Right atrium auricular region (tissue), 2 donors: Measurements from ENCODE around the gene CRLF1. TPM values are rescaled to one million over a fixed set of nuclear protein-coding genes. Genes with fewer than 3 reads are reported as not detected.
"Not testable (repeated sequence)": the region's sequence is repeated elsewhere in the genome, so short reads cannot be mapped to it uniquely, and the experiment has no call there.

ENCODE experiments used
- DNase-seq: peaks from one replicate; pipeline ENCODE4 v3.0.0-alpha.2; 2019; ENCODE audit warnings: low spot score
- H3K27ac ChIP-seq, 2 donors: fragments of 200-600 bp; sonication (generic); 1 replicate in 1 of 2; 2 replicates in 1 of 2; pipeline ENCODE4 v1.5.1; 2016 to 2019
- H3K27me3 ChIP-seq, 2 donors: fragments of 200-600 bp; sonication (generic); one replicate each; pipeline versions ENCODE4 v1.5.1 to v1.6.0; 2017 to 2019
- H3K36me3 ChIP-seq: fragments of 200-600 bp; sonication (generic); one replicate; pipeline ENCODE4 v1.5.1; 2016
- H3K4me1 ChIP-seq, 2 donors: fragments of 200-600 bp; sonication (generic); one replicate each; pipeline versions ENCODE4 v1.5.1 to v1.6.0; 2017 to 2019
- H3K4me3 ChIP-seq, 2 donors: fragments of 200-600 bp; sonication (generic); 1 replicate in 1 of 2; 2 replicates in 1 of 2; pipeline ENCODE4 v1.5.1; 2017 to 2019; ENCODE audit warnings: mild to moderate bottlenecking in 1 of 2, moderate library complexity in 1 of 2
- H3K9me3 ChIP-seq, 2 donors: fragments of 200-600 bp; sonication (generic); one replicate each; pipeline ENCODE4 v1.5.1; 2019
- total RNA-seq, 2 donors: library from RNA; depleted of rRNA; stranded (reverse); fragments of >200 nt; gene quantifications; one replicate each; pipeline ENCODE4 v1.1.0, GENCODE V29; 2016
- TF ChIP-seq, protein P1 (sequence below), 2 donors: fragments of 200-600 bp; sonication (generic); IDR thresholded peaks; one replicate each; pipeline ENCODE4 v1.5.1; 2019; ENCODE audit warnings: antibody characterized with exemption in 2 of 2

CRLF1 gene
- total RNA-seq, 2 donors from 2014 or later, result 71.8 to 73.9 TPM

DNA sequence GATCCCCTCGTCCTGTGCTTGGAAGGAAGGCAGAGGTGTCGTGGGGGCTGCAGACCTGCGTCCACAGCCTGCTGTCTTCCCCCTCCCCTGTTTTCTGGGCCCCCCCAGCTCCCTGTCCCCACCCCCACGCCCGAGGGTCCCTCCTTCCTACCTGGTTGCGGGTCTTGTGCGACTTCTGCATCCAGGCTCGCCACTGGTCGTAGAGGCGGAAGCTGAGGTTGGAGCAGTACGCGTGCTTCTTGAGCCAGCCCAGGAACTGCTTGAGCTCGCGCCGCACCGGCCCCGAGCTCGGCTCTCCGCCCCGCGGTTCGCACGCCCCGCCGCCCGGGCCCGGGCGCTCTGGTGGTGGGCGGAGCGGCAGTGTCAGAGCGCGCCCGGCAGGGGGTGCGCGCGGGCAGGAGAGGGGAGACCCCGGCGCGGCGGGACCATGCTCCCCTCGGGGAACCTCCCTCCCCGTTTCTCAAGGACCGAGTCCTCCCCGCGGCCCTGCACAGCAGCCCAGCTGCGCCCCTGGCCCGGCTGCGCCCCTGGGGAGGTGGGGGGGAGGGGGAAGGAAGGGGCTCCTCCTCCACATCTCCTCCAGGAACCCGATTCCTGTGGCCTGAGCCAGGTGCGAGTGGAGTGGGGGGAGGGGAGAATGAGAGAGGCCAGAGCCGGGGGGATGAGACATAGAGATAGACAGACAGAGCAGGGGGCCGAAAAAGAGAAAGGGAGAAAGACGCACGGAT is 12.3 kb downstream of the CRLF1 start:
- peak; percentile 73 for DNase-seq
- H3K4me1 ChIP-seq, result peaks cover 0 to 35% of the 10 kb centered on the region in 2 donors
- H3K4me3 ChIP-seq, result peak overlapping the region; percentile 28 to 44
- H3K27ac ChIP-seq, result peak overlapping the region; percentile 2 to 63
- TF ChIP-seq, protein P1, sequence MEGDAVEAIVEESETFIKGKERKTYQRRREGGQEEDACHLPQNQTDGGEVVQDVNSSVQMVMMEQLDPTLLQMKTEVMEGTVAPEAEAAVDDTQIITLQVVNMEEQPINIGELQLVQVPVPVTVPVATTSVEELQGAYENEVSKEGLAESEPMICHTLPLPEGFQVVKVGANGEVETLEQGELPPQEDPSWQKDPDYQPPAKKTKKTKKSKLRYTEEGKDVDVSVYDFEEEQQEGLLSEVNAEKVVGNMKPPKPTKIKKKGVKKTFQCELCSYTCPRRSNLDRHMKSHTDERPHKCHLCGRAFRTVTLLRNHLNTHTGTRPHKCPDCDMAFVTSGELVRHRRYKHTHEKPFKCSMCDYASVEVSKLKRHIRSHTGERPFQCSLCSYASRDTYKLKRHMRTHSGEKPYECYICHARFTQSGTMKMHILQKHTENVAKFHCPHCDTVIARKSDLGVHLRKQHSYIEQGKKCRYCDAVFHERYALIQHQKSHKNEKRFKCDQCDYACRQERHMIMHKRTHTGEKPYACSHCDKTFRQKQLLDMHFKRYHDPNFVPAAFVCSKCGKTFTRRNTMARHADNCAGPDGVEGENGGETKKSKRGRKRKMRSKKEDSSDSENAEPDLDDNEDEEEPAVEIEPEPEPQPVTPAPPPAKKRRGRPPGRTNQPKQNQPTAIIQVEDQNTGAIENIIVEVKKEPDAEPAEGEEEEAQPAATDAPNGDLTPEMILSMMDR (IDR thresholded peaks at IDR 0.05), result peak; percentile 95 to 98
- no peaks in the 10 kb centered on the region for H3K27me3 ChIP-seq
- peaks cover 10% of the 10 kb centered on the region for H3K36me3 ChIP-seq
- H3K9me3 ChIP-seq, result no peaks in the 10 kb centered on the region

DNA sequence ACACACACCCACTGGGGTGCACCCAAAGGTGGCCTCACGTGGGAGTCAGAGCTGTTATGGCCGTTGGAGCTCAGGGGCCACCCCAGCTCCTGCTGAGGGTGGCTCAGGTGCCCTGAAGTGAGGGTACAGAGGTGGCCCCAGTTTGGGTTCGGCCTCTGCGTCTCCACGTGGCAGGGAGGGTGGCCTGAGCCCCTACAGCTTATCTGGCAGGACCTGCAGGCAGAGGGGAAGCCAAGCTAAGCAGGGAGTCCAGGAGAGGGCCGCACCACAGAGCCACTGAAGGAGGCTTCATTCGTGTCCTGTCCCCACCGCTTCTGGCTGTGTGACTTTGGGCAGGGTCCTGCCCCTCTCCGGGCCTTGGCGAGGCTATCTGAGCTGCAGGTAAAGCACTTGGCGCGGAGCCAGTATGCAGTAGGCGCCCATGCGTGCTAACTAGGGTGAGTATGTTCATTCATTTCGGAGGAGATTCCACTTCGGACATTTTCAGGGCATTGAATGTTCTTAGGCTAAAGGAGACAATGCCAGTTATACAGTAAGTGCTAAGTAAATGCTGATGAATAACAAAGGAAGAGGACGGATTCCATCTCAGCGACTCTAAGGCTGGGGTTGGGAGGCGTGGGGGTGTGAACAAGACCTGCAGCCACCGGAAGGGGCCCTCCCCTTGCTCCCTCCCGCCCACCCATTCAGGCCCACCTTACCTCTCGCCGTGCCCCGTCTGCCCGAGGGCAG is 13.1 kb downstream of the CRLF1 start:
- Histone ChIP-seq H3K27me3 (no peaks in the 10 kb centered on the region), H3K4me1 (peaks cover 0 to 38% of the 10 kb centered on the region in 2 donors), H3K9me3 (no peaks in the 10 kb centered on the region), H3K4me3 (peak overlapping the region in 1 of 2 donors; percentile 44), H3K27ac (peak overlapping the region in 1 of 2 donors; percentile 63), H3K36me3 (peaks cover 10% of the 10 kb centered on the region)
- TF ChIP-seq, protein P1 (IDR thresholded peaks at IDR 0.05), result no peak
- DNase-seq, result no peak

DNA sequence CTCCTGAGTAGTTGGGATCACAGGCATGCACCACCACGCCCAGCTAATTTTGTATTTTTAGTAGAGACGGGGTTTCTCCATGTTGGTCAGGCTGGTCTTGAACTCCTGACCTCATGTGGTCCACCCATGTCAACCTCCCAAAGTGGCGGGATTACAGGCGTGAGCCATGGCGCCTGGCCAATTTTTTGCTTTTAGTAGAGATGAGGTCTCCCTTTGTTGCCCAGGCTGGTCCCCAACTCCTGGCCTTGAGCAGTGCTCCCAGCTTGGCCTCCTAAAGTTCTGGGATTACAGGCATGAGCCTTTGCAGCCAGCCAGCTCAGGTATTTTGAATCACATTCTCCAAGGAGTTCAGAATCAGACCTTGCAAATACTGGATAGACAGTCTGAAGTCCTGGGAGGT is 13.9 kb downstream of the CRLF1 start:
- H3K27me3 ChIP-seq, H3K9me3 ChIP-seq, H3K4me3 ChIP-seq, H3K27ac ChIP-seq, DNase-seq: not testable (repeated sequence)
- peaks cover 0 to 46% of the 10 kb centered on the region in 2 donors for H3K4me1 ChIP-seq
- peaks cover 10% of the 10 kb centered on the region for H3K36me3 ChIP-seq

DNA sequence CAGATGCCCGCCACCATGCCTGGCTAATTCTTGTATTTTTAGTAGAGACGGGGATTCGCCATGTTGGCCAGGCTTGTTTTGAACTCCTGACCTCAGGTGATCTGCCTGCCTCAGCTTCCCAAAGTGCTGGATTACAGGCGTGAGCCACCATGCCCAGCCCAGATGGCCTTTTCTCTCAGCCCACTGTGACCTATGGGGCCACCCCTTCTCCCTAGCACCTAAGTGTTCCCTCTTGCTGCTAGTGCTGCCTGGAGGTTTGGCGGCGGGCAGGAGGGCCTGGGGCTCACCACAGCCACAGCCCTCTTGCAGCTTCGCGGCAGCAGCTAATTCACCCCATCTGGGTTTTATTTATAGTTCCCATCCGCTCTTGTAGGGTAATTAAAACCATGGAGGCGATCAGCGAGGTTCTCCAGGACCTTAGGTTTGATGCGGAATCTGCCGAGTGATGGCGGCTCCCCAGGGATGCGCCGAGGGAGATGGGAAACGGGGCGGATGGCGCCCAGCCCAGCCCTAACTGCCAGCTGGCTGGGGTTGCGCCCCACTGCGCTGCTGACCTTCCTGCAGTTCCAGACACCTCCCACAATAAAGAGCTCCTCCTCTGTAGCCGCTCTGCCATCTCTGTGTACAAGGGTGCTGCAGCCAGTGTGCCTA is 14.7 kb downstream of the CRLF1 start:
- peaks cover 0 to 43% of the 10 kb centered on the region in 2 donors for H3K4me1 ChIP-seq
- H3K36me3 ChIP-seq, result peaks cover 10% of the 10 kb centered on the region
- TF ChIP-seq, protein P1 (IDR thresholded peaks at IDR 0.05), result no peak
- no peaks in the 10 kb centered on the region for H3K27me3 ChIP-seq
- no peak for DNase-seq
- H3K4me3 ChIP-seq, result no peak overlapping the region
- no peak overlapping the region for H3K27ac ChIP-seq
- H3K9me3 ChIP-seq, result no peaks in the 10 kb centered on the region

DNA sequence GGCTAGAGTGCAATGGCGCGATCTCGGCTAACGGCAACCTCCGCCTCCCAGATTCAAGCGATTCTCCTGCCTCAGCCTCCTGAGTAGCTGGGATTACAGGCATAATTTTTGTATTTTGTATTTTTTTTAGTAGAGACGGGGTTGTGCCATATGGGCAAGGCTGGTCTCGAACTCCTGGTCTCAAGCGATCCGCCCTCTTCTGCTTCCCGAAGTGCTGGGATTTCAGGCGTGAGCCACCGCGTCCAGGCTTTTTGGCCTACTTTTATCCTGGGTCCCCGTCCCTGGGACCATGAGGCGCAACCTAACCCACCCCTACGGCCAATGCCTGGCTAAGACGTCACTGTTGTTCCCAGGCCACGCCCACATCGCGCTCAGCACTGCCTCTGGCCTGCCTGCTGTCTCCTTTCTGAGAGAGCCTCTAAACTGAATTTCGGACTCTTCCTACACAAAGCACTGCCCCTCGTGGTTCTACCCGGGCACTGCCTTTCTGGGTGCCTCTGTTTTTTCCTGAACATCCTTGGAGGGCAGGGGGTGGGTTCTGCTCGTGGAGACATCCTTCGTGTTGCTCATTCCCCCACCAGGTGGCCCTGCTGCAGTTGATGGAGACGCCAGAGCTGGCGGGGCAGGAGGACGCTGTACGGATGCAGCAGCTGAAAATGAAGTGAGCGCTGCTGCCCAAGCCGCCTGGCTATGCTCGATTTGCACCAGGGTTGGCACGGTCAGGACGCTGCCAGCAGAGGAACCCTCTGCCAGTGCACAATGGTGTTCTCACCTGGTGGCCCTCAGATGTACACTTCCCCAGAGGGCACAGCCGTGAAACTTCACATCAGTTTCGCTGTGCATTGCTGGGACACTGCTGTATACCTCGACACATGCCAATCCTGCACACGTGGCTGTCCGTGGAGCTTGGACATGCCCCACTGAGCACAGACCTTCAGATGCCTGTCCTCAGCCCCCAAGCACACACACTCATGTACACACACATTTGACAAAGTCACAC is 16.0 kb downstream of the CRLF1 start:
- Histone ChIP-seq H3K36me3 (peaks cover 10% of the 10 kb centered on the region), H3K4me1 (peaks cover 0 to 38% of the 10 kb centered on the region in 2 donors), H3K27me3 (no peaks in the 10 kb centered on the region), H3K27ac (peak overlapping the region in 1 of 2 donors; percentile 86), H3K4me3 (no peak overlapping the region), H3K9me3 (no peaks in the 10 kb centered on the region)
- TF ChIP-seq, protein P1 (IDR thresholded peaks at IDR 0.05), result no peak
- DNase-seq, result peak; percentile 66
